Measurements from ENCODE around the gene RNFT2. TPM values are rescaled to one million over a fixed set of nuclear protein-coding genes. Genes with fewer than 3 reads are reported as not detected.
"Not testable (repeated sequence)": the region's sequence is repeated elsewhere in the genome, so short reads cannot be mapped to it uniquely, and the experiment has no call there.

Gene RNFT2
- total RNA-seq, 1 experiment from 2014 or later: 6.0 TPM

DNA sequence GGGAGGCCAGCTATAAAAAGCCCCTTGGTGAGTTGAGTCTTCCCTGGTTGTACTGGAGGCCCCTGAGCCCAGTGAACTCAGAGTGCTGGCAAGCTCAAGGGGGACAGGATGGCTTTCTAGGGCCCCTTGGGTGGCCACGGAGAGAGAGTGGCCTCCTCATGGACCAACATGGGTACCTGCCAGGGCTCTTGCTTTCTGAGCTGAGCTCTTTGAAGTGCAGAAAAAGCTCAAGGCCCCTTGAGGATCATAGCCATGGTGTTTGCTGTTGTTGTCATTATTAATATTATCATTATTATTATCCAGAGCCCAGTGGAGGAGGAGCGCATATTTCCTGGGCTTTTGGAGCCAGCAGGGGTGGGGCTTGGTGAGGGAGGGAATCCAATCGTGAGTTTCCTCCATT is 6.7 kb downstream of the RNFT2 start:
- no peak for DNase-seq (ENCODE audit: low read depth)

- no peak for DNase-seq (ENCODE audit: low read depth)
Measured at GRCh38 chr12:116745554-116745953, 7.4 kb downstream of the RNFT2 start.

GRCh38 chr12:116749884-116750283 is 11.8 kb downstream of the RNFT2 start:
- DNase-seq (ENCODE audit: low read depth): no peak

DNA sequence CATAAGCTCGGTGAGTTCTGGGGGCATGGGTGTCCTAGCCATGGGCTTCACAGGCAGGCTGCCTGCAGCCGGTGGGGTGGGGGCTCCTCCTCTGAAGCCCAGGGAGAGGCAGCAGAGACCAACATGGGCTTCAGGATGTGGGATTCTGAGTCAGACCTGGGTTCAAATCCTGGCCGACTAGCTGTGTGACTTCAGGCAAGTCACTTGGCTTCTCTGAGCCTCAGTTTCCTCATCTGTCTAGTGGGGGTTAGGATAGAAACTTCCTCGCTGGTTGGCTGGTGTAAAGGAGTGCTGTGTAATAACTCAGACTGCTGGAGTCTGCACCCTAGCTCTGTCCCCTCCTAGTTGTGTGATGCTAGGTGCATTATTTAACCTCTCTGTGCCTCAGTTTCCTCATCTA is 12.2 kb downstream of the RNFT2 start:
- DNase-seq (ENCODE audit: low read depth): no peak

GRCh38 chr12:116754097-116754496 is 16.0 kb downstream of the RNFT2 start:
- DNase-seq (ENCODE audit: low read depth): not testable (repeated sequence)

- not testable (repeated sequence) for DNase-seq (ENCODE audit: low read depth)
Measured at GRCh38 chr12:116754783-116755182, 16.7 kb downstream of the RNFT2 start.

DNA sequence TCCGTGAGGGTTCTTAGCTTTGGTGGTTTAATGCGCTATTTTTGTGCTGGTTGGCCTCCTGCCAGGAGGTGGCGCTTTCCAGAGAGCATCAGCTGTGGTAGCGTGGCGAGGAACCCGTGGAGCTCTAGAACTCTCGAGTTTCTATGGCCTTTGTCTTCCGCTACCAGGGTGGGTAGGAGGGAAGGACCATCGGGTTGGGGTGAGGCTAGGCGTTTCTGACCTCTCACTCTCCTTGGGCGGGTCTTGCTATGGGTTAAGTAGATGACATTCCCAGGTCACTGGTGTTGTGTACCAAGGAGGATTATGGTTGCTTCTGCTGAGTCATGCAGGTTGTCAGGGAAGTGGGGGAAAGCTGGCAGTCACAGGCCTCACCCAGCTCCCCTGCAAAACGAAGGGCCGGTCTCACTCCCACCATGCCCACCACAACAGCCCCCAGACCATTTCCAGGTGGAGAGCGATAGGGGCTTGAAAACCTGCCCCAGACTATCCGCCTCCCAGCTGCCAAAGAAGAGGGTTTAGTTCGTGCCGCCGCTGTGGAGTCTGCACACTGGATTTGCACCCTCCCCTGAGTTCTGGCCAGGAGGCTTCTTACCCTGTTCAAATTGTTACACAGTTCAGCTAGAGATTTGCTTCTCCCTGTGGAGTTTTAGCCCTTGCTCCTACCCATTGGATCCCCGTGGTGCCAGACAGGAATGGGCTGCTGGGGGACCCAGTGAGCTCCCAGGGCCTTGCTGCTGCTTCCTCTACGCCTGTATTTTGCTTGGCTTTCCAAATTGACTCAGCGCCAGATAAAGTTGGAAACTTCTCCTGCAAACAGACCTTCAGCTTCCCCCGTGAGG is 21.9 kb downstream of the RNFT2 start:
- no peak for DNase-seq (ENCODE audit: low read depth)

DNA sequence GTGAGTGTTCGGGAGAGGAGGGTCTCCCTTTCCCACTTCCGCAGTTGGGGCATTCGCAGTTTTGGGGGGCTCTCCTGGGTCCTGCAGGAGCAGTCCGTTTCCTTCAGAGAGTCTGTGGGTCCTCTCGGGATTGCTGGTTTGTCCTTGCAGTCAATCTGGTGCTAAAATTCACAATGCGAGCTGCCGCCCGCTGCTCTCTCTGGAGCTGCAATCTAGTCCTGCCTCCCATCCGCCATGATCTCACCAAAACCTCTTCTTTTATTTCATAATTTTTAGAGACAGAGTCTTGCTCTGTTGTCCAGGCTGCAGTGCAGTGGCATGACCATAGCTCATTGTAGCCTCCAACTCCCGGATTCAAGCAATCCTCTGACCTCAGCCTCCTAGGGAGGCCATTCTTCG is 22.5 kb downstream of the RNFT2 start:
- no peak for DNase-seq (ENCODE audit: low read depth)

DNA sequence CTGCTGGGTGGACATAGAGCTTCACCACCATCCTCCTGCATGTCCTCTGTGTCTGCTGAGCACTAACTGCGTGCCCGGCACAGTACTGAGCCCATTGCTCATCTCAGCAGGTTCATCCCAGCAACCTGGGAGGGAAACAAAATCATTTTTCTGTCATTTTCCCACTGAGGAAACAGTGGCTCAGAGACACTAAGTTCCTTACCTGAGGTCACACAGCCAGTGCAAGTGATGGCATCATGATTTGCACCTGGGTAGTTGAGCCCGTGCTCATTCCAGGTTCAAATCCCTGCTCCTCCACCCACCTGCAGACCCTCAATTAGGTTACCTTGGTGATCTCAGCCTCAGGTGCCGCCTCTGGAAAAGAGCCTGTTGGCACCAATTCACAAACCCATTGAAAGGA is 23.4 kb downstream of the RNFT2 start:
- no peak for DNase-seq (ENCODE audit: low read depth)

DNA sequence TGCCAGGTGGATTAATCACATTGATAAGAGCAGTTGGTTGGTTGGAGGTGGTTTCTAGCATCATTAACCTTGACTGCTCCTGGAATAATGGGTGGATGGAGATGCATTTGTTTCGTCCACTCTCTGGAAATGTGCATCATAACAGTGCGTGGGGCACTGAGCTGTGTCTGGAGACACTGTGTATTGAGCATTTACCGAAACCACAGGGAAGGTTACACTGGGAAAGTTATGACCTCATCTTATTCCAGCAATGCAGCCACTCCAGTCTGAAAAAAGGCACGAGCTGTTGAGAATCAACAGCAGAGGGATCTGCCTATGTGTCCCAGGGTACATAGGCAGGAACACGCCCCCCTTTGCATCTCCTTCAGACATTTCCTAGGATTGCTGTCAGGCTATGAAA is 27.2 kb downstream of the RNFT2 start:
- DNase-seq (ENCODE audit: low read depth): no peak

DNA sequence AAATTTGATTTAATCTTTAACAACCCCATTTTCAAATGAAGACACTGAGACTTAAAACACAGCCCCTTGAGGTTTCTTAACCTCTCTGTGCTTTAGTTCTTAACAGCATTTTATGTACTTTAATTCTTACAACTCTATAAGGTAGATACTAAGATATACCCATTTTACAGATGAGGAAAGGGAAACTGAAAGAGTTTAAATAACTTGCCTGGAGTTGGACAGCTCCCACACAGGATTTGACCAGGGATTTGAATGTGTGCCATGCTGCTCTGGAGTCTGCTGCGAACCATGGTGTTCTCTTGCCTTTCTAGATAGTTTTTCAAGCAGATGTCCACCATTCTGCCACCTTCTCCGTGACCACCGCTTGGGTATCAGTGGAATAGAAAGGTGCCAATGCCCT is 28.2 kb downstream of the RNFT2 start:
- no peak for DNase-seq (ENCODE audit: low read depth)

DNA sequence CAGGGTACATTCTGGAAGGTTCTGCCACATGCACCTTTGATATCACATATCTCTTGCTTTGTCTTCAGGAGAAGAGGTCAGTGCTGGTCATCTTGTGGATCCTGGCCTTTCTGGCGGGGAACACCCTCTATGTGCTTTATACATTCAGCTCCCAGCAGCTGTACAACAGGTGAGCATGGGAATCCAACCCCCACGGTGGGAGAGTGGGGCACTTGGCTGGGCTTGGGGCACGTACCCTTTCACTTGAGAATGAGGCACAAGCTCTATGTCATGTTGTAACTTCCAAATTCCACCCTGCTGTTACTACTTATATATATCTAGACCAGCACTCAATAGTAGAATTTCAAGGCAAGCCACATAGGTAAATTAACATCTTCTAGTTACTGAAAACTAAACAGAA is 28.6 kb downstream of the RNFT2 start:
- no peak for DNase-seq (ENCODE audit: low read depth)

DNA sequence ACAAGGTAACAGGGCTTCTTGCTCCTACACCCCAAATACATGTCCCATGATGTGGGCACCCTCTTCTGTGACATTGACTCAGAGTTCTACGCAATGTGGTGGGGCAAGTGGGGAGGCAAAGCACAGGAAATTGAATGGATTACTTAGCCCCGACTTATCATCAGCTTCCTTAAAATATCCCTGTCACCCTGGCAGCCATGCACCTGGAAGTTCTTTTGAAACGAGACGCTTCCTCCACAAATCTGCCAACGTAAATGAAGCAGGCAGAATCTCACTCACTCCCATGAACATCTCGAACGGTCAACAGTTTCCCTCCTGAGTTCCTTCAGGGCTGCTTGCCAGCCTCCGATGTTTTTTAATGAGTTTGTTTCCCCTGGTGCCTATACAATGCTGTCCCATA is 33.5 kb downstream of the RNFT2 start:
- peak; percentile 79 for DNase-seq (ENCODE audit: low read depth)

DNA sequence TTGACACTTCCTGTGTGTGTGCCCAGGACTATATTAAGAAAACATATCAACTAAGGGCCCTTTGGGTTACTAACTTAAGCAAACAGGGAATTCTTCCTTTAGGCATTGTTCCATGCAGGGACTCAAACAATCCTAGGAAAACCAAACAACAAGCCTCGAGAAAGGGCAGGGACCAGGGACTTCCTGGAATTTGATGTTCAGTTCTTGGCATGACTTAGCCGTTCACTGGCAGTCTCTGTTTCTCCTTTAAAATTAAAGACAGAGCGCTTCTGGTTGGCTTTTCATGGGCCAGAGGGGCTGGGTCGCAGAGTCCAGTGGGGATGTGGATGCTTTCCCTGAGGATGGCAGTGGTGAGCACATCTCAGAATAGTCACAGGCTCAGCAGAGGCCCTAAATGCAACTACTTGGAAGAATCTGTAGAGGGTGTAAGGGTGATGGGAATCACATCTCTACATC is 35.2 kb downstream of the RNFT2 start:
- peak; percentile 20 for DNase-seq (ENCODE audit: low read depth)

DNA sequence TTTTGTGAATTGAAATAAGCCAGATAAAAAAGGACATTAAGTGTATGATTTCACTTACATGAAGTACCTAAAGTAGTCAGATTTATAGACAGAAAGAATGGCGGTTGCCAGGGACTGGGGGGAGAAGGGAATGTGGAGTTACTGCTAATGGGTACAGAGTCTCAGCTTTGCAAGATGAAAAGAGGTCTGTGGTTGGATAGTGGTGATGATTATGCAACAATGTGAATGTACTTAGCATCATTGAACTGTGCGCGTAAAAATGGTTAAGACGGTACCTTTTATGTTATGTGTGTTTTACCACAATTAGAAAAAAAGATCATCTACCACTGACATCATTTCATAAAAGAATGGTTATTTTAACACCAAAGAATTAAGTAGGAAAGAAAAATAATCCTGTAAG is 35.9 kb downstream of the RNFT2 start:
- no peak for DNase-seq (ENCODE audit: low read depth)

DNA sequence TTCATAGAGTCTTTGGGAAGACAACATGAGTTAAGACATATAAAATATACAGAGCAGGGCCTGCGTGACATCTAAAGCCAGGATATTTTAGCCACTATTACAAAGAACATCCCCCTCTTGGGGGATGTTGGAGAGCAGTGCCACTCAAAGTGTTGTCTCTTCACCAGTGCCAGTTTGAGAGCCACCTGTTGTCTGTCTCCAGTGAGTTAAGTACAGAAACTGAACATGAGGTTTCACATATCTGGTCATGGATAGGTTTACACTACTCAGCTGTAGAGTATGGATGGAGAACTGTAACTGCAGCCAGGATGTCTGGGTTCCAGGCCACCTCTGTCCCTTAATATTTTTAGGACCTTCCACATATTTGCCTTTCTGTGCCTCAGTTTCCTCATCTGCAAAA is 39.1 kb downstream of the RNFT2 start:
- DNase-seq (ENCODE audit: low read depth): no peak

DNA sequence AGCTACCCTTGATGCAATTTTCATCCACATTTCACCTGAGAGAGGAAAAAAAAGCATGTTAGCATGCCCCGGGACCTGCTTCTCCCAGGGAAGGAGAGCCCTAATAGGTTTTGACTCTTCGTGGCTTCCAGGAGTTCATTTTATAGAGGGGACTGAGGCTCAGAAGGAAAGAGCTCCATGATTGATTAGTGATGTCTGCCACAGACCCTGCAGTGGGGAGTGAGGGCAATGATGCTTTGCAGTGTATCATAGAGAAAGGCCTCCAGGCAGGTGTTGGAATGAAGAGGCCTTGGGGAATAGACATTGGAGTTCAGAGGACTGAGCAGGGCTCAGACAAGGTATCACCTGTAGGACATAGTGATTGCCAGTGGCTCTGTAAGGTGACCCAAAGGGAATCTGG is 41.5 kb downstream of the RNFT2 start:
- DNase-seq (ENCODE audit: low read depth): no peak

- DNase-seq (ENCODE audit: low read depth): no peak
Measured at GRCh38 chr12:116780942-116781341, 42.8 kb downstream of the RNFT2 start.

DNA sequence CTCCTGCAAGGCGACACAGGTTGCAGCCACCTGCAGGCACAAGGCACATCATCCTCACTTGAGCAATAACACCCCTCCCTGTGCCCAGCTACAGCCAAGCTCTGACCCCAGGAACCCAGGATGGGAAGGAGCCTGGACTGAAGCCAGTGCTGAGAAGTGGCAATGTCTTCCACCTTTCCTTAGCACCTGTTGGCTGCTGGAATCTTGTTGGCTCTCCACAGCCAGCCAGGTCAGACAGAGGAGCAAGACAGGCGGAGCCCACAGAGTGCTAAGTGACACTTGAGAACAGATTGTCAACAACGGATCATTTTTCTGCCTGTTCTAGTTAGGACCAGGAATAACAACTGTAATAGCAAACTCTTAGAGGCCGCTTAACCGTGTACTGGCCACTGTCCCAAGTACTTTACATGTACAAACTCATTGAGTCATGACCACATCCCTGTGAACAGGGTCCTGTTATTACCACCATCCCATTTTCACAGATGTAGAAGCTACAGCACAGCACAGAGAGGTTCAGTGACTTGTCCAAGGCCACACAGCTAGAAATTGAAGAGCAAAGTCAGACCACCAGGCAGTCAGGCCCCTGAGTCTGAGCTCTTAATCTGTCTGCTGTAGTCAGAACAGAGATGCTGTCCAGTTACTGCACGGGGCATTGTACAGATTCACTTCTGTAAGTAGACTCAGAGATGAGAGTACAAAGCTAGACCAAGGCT is 45.6 kb downstream of the RNFT2 start:
- DNase-seq (ENCODE audit: low read depth): no peak

- peak; percentile 12 for DNase-seq (ENCODE audit: low read depth)
Measured at GRCh38 chr12:116784238-116784612, 46.1 kb downstream of the RNFT2 start.

- DNase-seq (ENCODE audit: low read depth): not testable (repeated sequence)
Measured at GRCh38 chr12:116789562-116789961, 51.4 kb downstream of the RNFT2 start.

DNA sequence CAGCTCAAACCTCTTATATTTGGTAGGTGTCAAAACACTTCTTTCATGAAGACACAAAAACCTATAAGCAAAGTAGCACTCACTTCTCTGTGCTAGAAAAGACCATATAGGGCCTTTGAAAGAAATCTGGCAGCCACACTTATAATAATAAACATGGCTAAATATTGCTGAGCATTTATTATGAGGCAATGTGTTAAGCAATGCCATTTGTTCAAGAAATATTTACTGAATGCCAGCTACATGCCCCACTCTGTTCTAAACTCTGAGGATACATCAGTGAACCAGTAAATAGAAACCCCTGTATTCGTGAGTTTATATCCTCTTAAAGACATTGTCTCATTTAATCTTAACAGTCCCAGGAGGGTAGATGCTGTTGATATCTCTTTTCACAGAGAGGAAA is 52.0 kb downstream of the RNFT2 start:
- DNase-seq (ENCODE audit: low read depth): no peak

- no peak for DNase-seq (ENCODE audit: low read depth)
Measured at GRCh38 chr12:116792403-116792802, 54.3 kb downstream of the RNFT2 start.
